Stimulated activated naive B cell treated with anti-CD40 and anti-IgM and Interleukin-4, amounts not matched to agents 10 μg/mL and 1 μg/mL and 100 μg/mL, for 72 hours (primary cell): ENCODE results near the gene CFAP92.
"Not testable (repeated sequence)": the region's sequence is repeated elsewhere in the genome, so short reads cannot be mapped to it uniquely, and the experiment has no call there.

Experiments
- ATAC-seq, 2 donors: fragments of 150-1000 bp; cut with Tn5 transposase; replicated peaks; 2 replicates each; pipeline ENCODE4 v1.10.0; 2021; ENCODE audit warnings: moderate library complexity in 1 of 2
- DNase-seq: peaks from one replicate; pipeline ENCODE4 v3.0.0; 2021
- H3K27ac Mint-ChIP-seq: one replicate; pipeline ENCODE4 v1.8.0; 2022; ENCODE audit warnings: mild to moderate bottlenecking, mixed read lengths
- H3K27me3 Mint-ChIP-seq, 2 donors: one replicate each; pipeline ENCODE4 v1.8.0; 2022; ENCODE audit warnings: mixed read lengths in 2 of 2
- H3K36me3 Mint-ChIP-seq, 2 donors: one replicate each; pipeline ENCODE4 v1.8.0; 2022; ENCODE audit warnings: mixed read lengths in 2 of 2, mild to moderate bottlenecking in 1 of 2
- H3K4me1 Mint-ChIP-seq, 2 donors: one replicate each; pipeline ENCODE4 v1.8.0; 2022; ENCODE audit warnings: mixed read lengths in 2 of 2, mild to moderate bottlenecking in 1 of 2
- H3K4me3 Mint-ChIP-seq, 2 donors: one replicate each; pipeline ENCODE4 v1.8.0; 2022; ENCODE audit warnings: mild to moderate bottlenecking in 2 of 2, mixed read lengths in 2 of 2, moderate library complexity in 1 of 2
- H3K9me3 Mint-ChIP-seq, 2 donors: one replicate each; pipeline ENCODE4 v1.8.0; 2022; ENCODE audit warnings: mixed read lengths in 2 of 2, mild to moderate bottlenecking in 1 of 2

CFAP92 gene

DNA sequence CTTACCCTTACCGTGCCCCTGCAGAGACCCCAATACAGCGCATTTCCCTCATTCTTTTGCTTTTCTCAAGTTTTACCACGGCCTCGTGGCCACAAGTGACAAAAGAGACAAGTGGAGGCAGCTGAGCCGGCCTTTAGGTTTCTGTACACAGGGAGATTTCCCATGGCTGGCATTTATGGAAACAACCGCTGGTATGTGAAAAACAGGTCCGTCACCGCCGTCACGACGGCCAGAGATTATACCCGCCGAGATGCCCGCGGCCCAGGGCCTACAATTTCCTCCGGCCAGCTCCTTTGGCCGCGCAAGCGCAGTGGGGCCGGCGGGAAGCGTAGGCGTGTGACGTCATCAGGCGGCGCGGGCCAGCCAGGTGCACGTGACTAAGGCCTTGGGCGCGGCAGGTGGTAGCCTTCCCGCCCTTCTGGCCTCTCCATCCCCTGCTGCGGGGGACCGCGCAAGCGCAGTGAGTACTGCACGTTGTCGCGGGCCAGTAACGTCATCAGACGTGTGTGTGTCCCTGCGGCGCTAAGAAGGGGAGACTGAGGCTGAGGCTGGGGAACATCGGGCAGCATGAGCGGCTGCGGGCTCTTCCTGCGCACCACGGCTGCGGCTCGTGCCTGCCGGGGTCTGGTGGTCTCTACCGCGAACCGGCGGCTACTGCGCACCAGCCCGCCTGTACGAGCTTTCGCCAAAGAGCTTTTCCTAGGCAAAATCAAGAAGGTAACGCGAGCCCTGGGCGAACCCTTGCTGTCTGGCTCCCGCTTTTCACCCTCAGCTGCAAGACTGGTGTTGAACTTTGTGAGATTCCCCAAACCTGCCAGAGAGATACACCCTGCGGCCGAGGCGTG is 114.5 kb downstream of the CFAP92 start, which contains the start of gene ACAD9:
TSS of gene ACAD9 (plus strand) at position 496 of the 845 bp plus-strand sequence. CDS start at position 568, 72 bp downstream.
- H3K27ac Mint-ChIP-seq = peak within 1 kb of the TSS; percentile 94
- DNase-seq (peak; percentile 97), ATAC-seq (peak; percentile 93 to 94)
- H3K27me3 Mint-ChIP-seq = peaks cover 0 to 5% of the 10 kb centered on the region in 2 donors
- peaks cover 22 to 32% of the 10 kb centered on the region in 2 donors for H3K36me3 Mint-ChIP-seq
- no peaks in the 10 kb centered on the region for H3K9me3 Mint-ChIP-seq
- H3K4me3 Mint-ChIP-seq = peak within 1 kb of the TSS; percentile 88 to 89
- H3K4me1 Mint-ChIP-seq = peaks cover 46 to 74% of the 10 kb centered on the region in 2 donors

DNA sequence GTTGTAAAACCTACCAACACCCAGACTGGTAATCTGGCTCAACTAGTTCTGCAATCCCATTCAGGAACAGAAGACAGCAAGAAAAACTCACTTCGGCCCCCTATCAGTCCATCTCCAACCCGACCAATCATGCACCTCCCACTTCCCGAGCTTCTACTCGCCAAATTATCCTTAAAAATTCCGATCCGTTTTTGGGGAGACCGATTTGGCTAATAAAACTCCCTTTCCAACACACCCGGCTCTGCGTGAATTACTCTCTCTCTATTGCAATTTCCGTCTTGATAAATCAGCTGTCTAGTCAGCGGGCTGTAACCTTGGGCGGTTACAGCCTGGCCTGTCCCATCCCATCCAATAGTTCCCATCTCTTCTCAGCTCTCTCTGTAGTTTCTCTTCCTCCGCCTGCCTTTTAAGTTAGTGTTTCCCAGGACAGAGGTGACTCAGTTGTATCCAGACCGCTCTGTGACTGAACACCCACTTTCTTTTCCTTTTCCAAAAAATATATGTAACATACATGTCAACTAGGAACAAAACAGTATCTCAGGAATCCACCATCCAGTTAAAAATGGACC is 115.2 kb downstream of the CFAP92 start:
- peaks cover 0 to 5% of the 10 kb centered on the region in 2 donors for H3K27me3 Mint-ChIP-seq
- H3K36me3 Mint-ChIP-seq = peaks cover 20 to 25% of the 10 kb centered on the region in 2 donors
- no peak for DNase-seq
- H3K9me3 Mint-ChIP-seq = no peaks in the 10 kb centered on the region
- ATAC-seq = peak; percentile 31
- peak overlapping the region; percentile 88 to 89 for H3K4me3 Mint-ChIP-seq
- peaks cover 41 to 68% of the 10 kb centered on the region in 2 donors for H3K4me1 Mint-ChIP-seq
- H3K27ac Mint-ChIP-seq = peak overlapping the region; percentile 94

DNA sequence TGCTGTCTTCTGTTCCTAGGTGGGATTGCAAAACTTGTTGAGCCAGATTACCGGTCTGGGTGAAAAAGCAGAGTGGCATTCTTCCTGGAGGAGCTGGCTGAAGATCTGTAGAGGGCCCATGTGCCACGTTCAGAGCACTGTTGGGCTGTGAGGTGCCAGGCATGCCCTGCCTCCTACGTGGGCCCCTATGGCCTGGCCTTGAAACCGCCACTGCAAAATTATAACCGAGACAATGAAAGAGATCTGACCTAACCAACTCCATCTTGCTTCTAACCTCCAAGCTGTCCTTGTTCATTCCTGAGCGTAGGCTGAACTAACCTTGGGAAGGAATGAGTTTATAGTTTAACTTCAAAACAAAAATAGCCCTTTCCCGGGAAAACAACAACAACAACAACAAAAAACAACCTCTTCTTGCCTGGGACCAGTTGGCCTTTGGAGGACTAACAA is 115.8 kb downstream of the CFAP92 start:
- no peak for ATAC-seq
- Mint-ChIP-seq H3K4me3 (peak overlapping the region; percentile 88 to 89), H3K27me3 (peaks cover 0 to 5% of the 10 kb centered on the region in 2 donors), H3K27ac (peak overlapping the region; percentile 72), H3K9me3 (no peaks in the 10 kb centered on the region), H3K4me1 (peaks cover 41 to 67% of the 10 kb centered on the region in 2 donors), H3K36me3 (peaks cover 20 to 25% of the 10 kb centered on the region in 2 donors)
- no peak for DNase-seq

DNA sequence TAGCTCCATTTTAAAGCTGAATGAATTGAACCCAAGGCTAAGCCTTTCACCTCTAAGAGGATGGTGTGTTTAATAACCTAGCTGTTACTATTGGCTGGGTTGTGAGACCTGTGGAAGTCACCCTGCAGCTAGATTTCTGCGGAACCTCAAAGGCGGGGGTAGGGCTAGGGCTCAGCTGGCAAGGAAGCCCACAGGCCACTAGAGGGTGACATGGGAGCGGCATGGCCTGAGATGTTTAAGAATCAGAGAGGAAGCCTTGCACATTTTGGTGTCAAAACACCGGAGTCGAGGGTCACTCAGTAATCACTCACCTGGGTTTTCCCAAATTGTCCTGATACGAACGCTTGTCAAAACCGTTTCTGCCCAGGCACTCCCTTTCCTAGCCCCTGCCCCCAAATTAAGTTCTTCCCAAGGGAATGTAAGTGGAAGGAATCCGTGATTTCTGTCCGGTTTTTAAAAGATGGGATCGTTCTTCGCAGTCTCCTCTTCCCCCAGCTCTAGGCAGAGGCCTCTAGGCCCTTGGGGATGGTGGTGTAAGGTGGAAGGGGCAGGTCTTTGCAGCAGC is 118.2 kb downstream of the CFAP92 start:
- no peaks in the 10 kb centered on the region for H3K9me3 Mint-ChIP-seq
- peak; percentile 68 to 72 for ATAC-seq
- H3K36me3 Mint-ChIP-seq = peaks cover 11 to 12% of the 10 kb centered on the region in 2 donors
- H3K4me3 Mint-ChIP-seq = peak overlapping the region in 1 of 2 donors; percentile 2
- H3K27me3 Mint-ChIP-seq = peaks cover 0 to 5% of the 10 kb centered on the region in 2 donors
- peaks cover 26 to 44% of the 10 kb centered on the region in 2 donors for H3K4me1 Mint-ChIP-seq
- DNase-seq = peak; percentile 49
- H3K27ac Mint-ChIP-seq = no peak overlapping the region

DNA sequence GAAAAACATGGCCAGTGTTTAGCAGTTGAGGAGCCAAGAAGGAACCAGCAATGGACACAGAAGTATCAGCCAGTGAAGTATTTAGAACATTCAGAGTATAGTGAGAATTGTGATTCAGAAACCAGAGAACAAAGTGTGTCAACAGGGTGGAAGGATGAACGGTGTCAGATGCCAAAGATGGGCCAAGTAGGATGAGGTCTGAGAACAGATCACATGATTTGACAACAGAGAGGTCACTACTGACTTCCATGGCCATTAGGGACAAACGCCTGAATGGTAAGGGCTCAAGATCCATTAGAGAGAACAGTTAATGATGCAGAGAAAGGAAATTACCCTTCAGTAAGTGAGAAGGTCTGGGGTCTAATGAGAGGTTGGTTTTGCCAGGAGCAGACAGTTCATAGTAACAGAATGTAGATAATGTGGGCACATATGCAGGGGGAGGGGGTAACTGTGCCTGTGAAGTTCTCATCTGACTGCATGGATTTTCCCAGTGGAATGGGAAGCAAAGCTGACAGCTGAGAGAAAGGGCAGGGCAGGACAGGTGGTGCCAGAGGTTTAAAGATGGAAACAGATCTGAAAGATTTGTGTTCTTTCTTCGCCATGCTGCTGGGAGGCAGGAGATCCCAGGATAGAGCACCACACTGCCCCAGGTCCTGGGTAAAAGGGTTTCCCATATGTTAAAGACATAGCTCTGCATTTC is 119.2 kb downstream of the CFAP92 start:
- no peaks in the 10 kb centered on the region for H3K9me3 Mint-ChIP-seq
- peaks cover 0 to 5% of the 10 kb centered on the region in 2 donors for H3K27me3 Mint-ChIP-seq
- peaks cover 22 to 34% of the 10 kb centered on the region in 2 donors for H3K4me1 Mint-ChIP-seq
- DNase-seq (no peak), ATAC-seq (no peak)
- no peak overlapping the region for H3K27ac Mint-ChIP-seq
- peaks cover 17 to 20% of the 10 kb centered on the region in 2 donors for H3K36me3 Mint-ChIP-seq
- H3K4me3 Mint-ChIP-seq = no peak overlapping the region

DNA sequence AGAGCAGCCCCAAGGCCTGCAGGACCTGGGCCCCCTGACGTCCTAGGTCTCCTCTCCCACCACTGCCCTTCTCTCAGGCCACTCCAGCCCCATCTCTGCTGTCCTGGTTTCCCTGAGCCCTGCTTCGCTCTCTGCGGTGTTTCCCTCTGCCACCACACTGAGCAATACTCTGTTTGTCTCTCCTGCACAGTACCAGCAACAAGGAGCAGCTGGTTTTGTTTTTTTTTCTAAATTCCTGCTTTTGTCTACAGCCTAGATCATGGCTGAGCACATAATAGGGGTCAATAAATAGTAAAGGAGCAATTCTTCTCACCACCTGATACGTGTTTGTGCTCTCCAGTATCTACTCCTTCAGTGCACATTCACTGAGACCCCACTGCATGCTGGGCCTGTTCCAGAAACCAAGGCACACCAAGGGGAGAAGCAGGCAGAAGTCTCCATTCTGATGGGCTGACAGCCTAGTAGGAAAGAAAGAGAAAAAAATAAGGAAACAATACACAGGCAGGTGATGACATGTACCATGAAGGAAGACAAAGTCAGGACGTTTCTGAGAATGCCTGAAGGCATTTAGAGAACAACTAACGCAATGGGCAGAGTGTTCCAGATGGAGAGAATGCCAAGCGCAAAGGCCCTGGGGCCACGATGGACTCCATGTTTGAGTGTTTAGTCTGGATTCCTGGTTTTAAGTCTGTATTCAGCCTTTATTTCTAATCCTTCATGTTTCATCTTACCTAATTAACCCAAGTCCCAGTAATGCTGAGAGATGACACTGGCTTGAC is 120.4 kb downstream of the CFAP92 start:
- Mint-ChIP-seq H3K27me3 (peaks cover 0 to 5% of the 10 kb centered on the region in 2 donors), H3K36me3 (peaks cover 13 to 20% of the 10 kb centered on the region in 2 donors), H3K4me3 (no peak overlapping the region), H3K4me1 (peaks cover 18 to 22% of the 10 kb centered on the region in 2 donors), H3K27ac (peak overlapping the region; percentile 37), H3K9me3 (no peaks in the 10 kb centered on the region)
- DNase-seq (no peak), ATAC-seq (no peak)

DNA sequence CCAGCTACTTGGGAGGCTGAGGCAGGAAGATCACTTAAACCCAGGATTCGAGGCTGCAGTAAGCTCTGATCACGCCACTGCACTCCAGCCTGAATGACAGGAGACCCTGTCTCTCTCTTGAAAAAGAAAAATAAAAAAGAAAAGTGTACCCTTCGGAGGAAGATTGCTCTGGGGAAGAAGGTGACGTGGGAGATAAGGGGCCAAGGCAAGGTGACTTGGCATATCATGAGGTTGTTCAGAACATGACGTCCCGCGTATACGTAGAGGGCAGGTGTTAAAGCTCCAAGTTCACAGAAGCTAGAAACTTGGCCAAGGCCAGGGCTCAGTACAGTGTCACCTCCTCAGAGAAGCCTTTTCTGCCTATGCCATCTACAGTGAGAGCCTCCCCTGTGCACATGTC is 121.1 kb downstream of the CFAP92 start:
- H3K4me1 Mint-ChIP-seq = peaks cover 15% of the 10 kb centered on the region in 2 donors
- H3K4me3 Mint-ChIP-seq = no peak overlapping the region
- ATAC-seq (no peak), DNase-seq (no peak)
- no peaks in the 10 kb centered on the region for H3K9me3 Mint-ChIP-seq
- H3K27ac Mint-ChIP-seq = no peak overlapping the region
- peaks cover 0 to 5% of the 10 kb centered on the region in 2 donors for H3K27me3 Mint-ChIP-seq
- H3K36me3 Mint-ChIP-seq = peaks cover 11 to 17% of the 10 kb centered on the region in 2 donors

DNA sequence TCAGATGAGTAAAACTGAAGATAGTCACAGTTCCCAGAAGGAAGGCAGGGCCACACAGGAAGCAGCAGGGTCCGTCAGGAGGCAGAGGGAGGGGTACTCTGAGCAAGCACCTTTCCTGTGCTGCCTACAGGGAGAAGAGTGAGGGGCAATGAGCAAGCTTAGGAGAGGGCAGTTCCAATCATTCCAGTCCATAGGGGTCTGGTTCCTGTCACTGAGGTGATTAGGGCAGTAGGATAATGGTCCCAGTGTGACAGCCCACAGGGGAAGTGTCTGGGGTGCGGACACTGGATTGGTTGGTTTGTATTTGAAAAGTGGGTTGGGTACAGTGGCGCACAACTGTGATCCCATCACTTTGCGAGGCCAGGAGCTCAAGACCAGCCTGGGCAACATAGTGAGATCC is 121.6 kb downstream of the CFAP92 start:
- H3K27me3 Mint-ChIP-seq = peaks cover 0 to 5% of the 10 kb centered on the region in 2 donors
- peaks cover 11 to 13% of the 10 kb centered on the region in 2 donors for H3K4me1 Mint-ChIP-seq
- H3K9me3 Mint-ChIP-seq = no peaks in the 10 kb centered on the region
- H3K36me3 Mint-ChIP-seq = peaks cover 6 to 13% of the 10 kb centered on the region in 2 donors
- H3K4me3 Mint-ChIP-seq = no peak overlapping the region
- H3K27ac Mint-ChIP-seq = no peak overlapping the region
- ATAC-seq = no peak
- DNase-seq = no peak

DNA sequence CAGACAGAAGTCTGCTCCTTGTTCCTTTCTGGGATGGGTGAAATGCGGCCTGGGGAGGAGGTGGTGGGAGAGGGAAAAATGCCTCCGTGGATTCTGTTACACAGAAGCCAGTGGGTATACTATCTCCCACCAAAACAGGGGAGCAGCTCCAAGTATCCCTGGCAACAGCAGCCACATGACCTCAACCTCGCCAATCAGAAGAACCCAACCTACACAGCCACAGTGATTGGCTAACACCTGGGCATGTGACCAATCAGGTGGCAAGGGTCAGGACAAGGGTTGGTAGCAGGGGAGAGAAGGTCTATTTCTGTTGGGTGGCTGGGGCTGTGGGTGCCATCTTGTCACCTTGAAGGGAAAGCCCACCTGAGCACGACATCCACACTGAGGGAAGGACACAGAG is 123.5 kb downstream of the CFAP92 start:
- Mint-ChIP-seq H3K4me3 (no peak overlapping the region), H3K36me3 (peaks cover 6 to 12% of the 10 kb centered on the region in 2 donors), H3K4me1 (peaks cover 3 to 6% of the 10 kb centered on the region in 2 donors), H3K9me3 (no peaks in the 10 kb centered on the region), H3K27me3 (peaks cover 0 to 5% of the 10 kb centered on the region in 2 donors), H3K27ac (no peak overlapping the region)
- DNase-seq (no peak), ATAC-seq (no peak)

DNA sequence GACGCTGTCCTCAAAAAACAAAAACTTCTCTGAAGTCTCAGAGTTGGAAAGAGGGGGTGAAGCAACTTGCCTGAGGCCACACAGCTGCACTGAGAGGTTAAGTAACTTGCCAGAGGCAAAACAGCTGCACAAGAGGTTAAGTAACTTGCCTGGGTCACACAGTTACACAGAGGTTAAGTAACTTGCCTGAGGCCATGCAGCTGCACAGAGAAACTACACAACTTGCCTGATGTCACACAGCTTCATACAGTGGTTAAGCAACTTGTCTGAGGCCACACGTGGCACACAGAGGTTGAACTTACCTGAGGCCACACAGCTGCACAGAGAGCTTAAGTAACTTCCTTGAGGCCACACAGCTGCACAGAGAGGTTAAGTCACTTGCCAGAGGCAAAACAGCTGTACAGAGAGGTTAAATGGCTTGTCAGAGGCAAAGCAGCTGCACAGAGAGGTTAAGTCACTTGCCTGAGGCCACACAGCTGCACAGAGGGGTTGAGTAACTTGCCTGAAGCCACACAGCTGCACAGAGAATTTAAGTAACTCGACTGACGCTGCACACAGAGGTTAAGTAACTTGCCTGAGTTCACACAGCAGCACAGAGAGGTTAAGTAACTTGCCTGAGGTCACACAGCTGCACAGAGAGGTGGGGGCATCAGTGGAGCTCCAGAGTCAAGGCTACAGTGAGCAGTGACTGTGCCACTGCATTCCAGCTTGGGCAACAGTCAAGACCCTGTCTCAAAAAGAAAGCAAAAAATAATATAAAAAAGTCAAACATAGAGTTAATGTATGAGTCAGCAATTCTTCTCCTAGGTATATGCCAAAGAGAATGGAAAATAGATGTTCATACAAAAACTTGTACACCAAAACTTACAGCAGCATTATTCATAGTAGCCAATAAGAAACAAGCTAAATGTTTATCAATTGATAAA is 126.4 kb downstream of the CFAP92 start:
- no peak overlapping the region for H3K4me3 Mint-ChIP-seq
- DNase-seq (no peak), ATAC-seq (no peak)
- peaks cover 4 to 6% of the 10 kb centered on the region in 2 donors for H3K27me3 Mint-ChIP-seq
- H3K4me1 Mint-ChIP-seq = peaks cover 4 to 12% of the 10 kb centered on the region in 2 donors
- peaks cover 8 to 23% of the 10 kb centered on the region in 2 donors for H3K36me3 Mint-ChIP-seq
- H3K9me3 Mint-ChIP-seq = no peaks in the 10 kb centered on the region
- no peak overlapping the region for H3K27ac Mint-ChIP-seq

DNA sequence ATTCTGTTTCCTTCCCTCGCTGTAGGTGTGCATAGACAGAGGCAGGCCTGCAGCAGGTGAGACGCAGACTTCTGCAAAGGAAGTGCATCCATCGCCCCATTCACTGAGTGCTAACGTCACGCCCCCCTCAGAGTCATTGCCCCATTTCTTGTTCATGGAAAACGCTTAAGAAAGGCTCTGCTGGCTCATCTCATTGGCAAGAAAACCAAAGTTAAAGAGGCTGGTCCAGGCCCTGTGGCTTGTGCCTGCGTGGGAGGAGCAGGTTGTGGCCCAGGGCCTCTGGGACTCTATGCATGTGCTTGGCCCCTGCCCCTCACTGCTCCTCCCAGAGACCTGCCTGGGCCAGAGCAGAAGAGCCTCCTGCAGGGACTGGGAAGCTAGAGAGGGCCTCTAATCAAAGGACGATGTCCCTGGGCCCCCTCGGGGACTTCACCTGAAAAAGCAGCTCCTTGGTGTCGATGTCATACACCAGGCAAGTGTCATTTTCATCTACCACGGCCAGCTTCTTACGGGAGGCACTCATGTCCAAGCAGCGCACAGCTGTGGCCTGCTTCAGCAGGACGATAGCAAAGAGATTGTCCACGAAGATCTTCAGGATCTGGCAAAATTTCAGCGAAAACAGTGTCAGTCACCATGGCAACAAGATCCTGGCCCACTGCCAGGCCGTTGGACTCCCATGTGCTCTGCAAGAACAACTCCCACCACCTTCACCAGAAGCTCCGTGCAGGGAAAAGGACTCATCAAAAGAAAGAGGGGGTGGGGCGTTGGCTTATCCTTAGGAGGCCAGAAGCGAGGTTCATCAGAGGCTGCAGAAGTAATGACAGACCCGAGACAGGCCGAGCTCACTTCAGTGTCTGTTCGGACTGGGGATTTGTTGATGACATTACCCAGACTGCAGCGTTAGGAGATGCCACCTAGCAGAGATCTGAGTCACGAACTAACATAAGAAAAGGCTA is 128.7 kb downstream of the CFAP92 start:
- DNase-seq, H3K27me3 Mint-ChIP-seq, H3K4me3 Mint-ChIP-seq, H3K27ac Mint-ChIP-seq: not testable (repeated sequence)
- Mint-ChIP-seq H3K9me3 (peaks cover 15% of the 10 kb centered on the region in 2 donors), H3K4me1 (peaks cover 4 to 12% of the 10 kb centered on the region in 2 donors), H3K36me3 (peaks cover 18 to 37% of the 10 kb centered on the region in 2 donors)
- peak in 1 of 2 donors; percentile 41 for ATAC-seq
